Measurements from ENCODE around the gene PALM3.

DNA sequence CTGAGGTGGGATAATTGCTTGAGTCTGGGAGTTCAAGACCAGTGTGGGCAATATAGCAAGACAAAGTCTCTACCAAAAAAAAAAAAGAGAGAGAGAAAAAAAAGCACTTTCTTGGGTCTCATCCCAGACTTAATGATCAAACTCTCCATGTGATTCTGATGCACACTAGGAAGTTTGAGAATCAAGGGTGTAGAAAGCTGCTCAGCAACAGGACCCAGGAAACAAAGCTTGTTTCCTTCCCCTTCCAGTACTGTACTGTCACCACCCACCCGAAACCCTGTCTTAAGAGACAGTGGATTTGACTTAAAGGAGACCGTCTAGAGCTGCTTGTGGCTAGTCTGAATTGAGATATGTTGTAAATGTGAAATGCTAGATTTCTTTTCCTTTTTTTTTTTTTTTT is 16.5 kb upstream of the PALM3 start:
- TF ChIP-seq, protein P1, sequence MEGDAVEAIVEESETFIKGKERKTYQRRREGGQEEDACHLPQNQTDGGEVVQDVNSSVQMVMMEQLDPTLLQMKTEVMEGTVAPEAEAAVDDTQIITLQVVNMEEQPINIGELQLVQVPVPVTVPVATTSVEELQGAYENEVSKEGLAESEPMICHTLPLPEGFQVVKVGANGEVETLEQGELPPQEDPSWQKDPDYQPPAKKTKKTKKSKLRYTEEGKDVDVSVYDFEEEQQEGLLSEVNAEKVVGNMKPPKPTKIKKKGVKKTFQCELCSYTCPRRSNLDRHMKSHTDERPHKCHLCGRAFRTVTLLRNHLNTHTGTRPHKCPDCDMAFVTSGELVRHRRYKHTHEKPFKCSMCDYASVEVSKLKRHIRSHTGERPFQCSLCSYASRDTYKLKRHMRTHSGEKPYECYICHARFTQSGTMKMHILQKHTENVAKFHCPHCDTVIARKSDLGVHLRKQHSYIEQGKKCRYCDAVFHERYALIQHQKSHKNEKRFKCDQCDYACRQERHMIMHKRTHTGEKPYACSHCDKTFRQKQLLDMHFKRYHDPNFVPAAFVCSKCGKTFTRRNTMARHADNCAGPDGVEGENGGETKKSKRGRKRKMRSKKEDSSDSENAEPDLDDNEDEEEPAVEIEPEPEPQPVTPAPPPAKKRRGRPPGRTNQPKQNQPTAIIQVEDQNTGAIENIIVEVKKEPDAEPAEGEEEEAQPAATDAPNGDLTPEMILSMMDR (IDR thresholded peaks at IDR 0.05): no peak
- no peak for TF ChIP-seq ZFX (IDR thresholded peaks at IDR 0.05; ENCODE audit: borderline replicate concordance)

Data from 22Rv1 (cell line).